Muscle of back (tissue), 11 donors: Measurements from ENCODE around the gene MARCHF10. TPM values are rescaled to one million over a fixed set of nuclear protein-coding genes. Genes with fewer than 3 reads are reported as not detected.
"Not testable (repeated sequence)": the region's sequence is repeated elsewhere in the genome, so short reads cannot be mapped to it uniquely, and the experiment has no call there.

ENCODE experiments used
- DNase-seq, 3 donors: peaks; one replicate each; pipeline versions ENCODE4 v3.0.0 to v3.0.0-alpha.2; 2013
- polyA plus RNA-seq, 10 donors: library from polyadenylated mRNA; unstranded; fragments of 120-200 nt; gene quantifications; one replicate each; pipeline ENCODE4 v1.2.1, GENCODE V29; 2013; ENCODE audit not compliant: insufficient read length in 10 of 10

MARCHF10 gene
- polyA plus RNA-seq, 10 donors, result 0.11 to 0.72 (median 0.49) TPM; not detected in 1

GRCh38 chr17:62700964-62701705 is 107.0 kb downstream of the MARCHF10 start:
- DNase-seq, result no peak

- DNase-seq, result not testable (repeated sequence)
Observed at GRCh38 chr17:62698459-62698858, 109.7 kb downstream of the MARCHF10 start.

GRCh38 chr17:62696726-62697490 is 111.2 kb downstream of the MARCHF10 start:
- no peak for DNase-seq

- no peak for DNase-seq
Observed at GRCh38 chr17:62696256-62696655, 111.9 kb downstream of the MARCHF10 start.

GRCh38 chr17:62695093-62695738 is 112.9 kb downstream of the MARCHF10 start:
- DNase-seq, result not testable (repeated sequence)

GRCh38 chr17:62693616-62694409 is 114.3 kb downstream of the MARCHF10 start:
- no peak for DNase-seq

GRCh38 chr17:62692721-62693431 is 115.2 kb downstream of the MARCHF10 start:
- DNase-seq, result no peak

- no peak for DNase-seq
Observed at GRCh38 chr17:62692159-62692651, 115.9 kb downstream of the MARCHF10 start.

- not testable (repeated sequence) for DNase-seq
Observed at GRCh38 chr17:62691589-62691915, 116.6 kb downstream of the MARCHF10 start.

- DNase-seq, result no peak
Observed at GRCh38 chr17:62690168-62690897, 117.8 kb downstream of the MARCHF10 start.

- no peak for DNase-seq
Observed at GRCh38 chr17:62689441-62690167, 118.5 kb downstream of the MARCHF10 start.

GRCh38 chr17:62688398-62689160 is 119.5 kb downstream of the MARCHF10 start:
- DNase-seq, result no peak

GRCh38 chr17:62687997-62688396 is 120.1 kb downstream of the MARCHF10 start:
- no peak for DNase-seq

- DNase-seq, result no peak
Observed at GRCh38 chr17:62684179-62684578, 123.9 kb downstream of the MARCHF10 start.

GRCh38 chr17:62681939-62682381 is 126.2 kb downstream of the MARCHF10 start:
- no peak for DNase-seq

- DNase-seq, result no peak
Observed at GRCh38 chr17:62681061-62681938, 126.8 kb downstream of the MARCHF10 start.

GRCh38 chr17:62680541-62681052 is 127.5 kb downstream of the MARCHF10 start:
- DNase-seq, result no peak
